Prostate gland (tissue), 2 donors: ENCODE results near the gene PRKCQ.

ENCODE experiments used
- CTCF ChIP-seq, 4 experiments: fragments of 200-600 bp in 2 of 4; fragments of 450-650 bp in 2 of 4; sonication (generic) in 2 of 4; IDR thresholded peaks; 1 replicate in 3 of 4; 2 replicates in 1 of 4; pipeline ENCODE4 v1.5.1; 2016 to 2019; ENCODE audit warnings: antibody characterized with exemption in 4 of 4, mild to moderate bottlenecking in 2 of 4, moderate library complexity in 2 of 4
- POLR2A ChIP-seq: fragments of 450-650 bp; IDR thresholded peaks from one replicate; pipeline ENCODE4 v1.6.1; 2016; ENCODE audit warnings: antibody characterized with exemption, mild to moderate bottlenecking
- POLR2AphosphoS5 ChIP-seq: sonication (generic); formaldehyde crosslinking; IDR thresholded peaks from one replicate; pipeline ENCODE4 v1.6.1; 2017; ENCODE audit warnings: antibody characterized with exemption

- TF ChIP-seq CTCF (IDR thresholded peaks at IDR 0.05) (no peak), POLR2AphosphoS5 (no peak), POLR2A (no peak)
These were observed 174.4 kb downstream of the PRKCQ start for GRCh38 chr10:6405713-6406112.
